KMS-11 (cell line): Measurements from ENCODE around the gene PKDCC.
"Not testable (repeated sequence)": the region's sequence is repeated elsewhere in the genome, so short reads cannot be mapped to it uniquely, and the experiment has no call there.

ENCODE experiments used
- H2AFZ ChIP-seq: fragments of 200-600 bp; sonication (generic); 2 replicates; pipeline ENCODE4 v1.6.1; 2016; ENCODE audit warnings: antibody characterized with exemption, mixed run types, low read depth
- H3K27ac ChIP-seq: fragments of 200-600 bp; sonication (generic); 2 replicates; pipeline ENCODE4 v1.6.1; 2016; ENCODE audit warnings: mild to moderate bottlenecking, mixed run types
- H3K27me3 ChIP-seq: fragments of 200-600 bp; sonication (generic); 2 replicates; pipeline ENCODE4 v1.6.1; 2017; ENCODE audit warnings: mild to moderate bottlenecking, low read depth, mixed run types, moderate library complexity; ENCODE audit not compliant: insufficient read depth
- H3K36me3 ChIP-seq: fragments of 200-600 bp; sonication (generic); 2 replicates; pipeline ENCODE4 v1.6.1; 2017; ENCODE audit warnings: mild to moderate bottlenecking, mixed run types; ENCODE audit not compliant: insufficient read depth
- H3K4me1 ChIP-seq: fragments of 200-600 bp; sonication (generic); 2 replicates; pipeline ENCODE4 v1.6.1; 2016; ENCODE audit warnings: mild to moderate bottlenecking, low read depth, mixed run types; ENCODE audit not compliant: poor library complexity, severe bottlenecking
- H3K4me2 ChIP-seq: fragments of 200-600 bp; sonication (generic); 2 replicates; pipeline ENCODE4 v1.7.0; 2016; ENCODE audit warnings: mild to moderate bottlenecking, mixed run types
- H3K4me3 ChIP-seq: fragments of 200-600 bp; sonication (generic); IDR thresholded peaks from 2 replicates; pipeline ENCODE4 v1.6.1; 2017; ENCODE audit warnings: low read depth, low read length, mixed read lengths; ENCODE audit not compliant: insufficient read depth
- H3K79me2 ChIP-seq: fragments of 200-600 bp; sonication (generic); 2 replicates; pipeline ENCODE4 v1.6.1; 2016; ENCODE audit warnings: low read depth, mixed run types; ENCODE audit not compliant: insufficient read depth
- H3K9ac ChIP-seq: fragments of 200-600 bp; sonication (generic); 2 replicates; pipeline ENCODE4 v1.6.1; 2016; ENCODE audit warnings: mild to moderate bottlenecking, mixed run types
- H4K20me1 ChIP-seq: fragments of 200-600 bp; sonication (generic); 2 replicates; pipeline ENCODE4 v1.6.1; 2016; ENCODE audit warnings: mild to moderate bottlenecking, mixed run types; ENCODE audit not compliant: insufficient read depth
- CTCF ChIP-seq: fragments of 200-600 bp; sonication (generic); conservative IDR thresholded peaks from 2 replicates; pipeline ENCODE4 v1.6.1; 2017; ENCODE audit warnings: low read depth, mild to moderate bottlenecking, antibody characterized with exemption, low read length, moderate library complexity, mixed read lengths

Gene PKDCC

GRCh38 chr2:42074661-42075060 lies 26.8 kb downstream of the PKDCC start:
- Histone ChIP-seq H3K4me3 (no peak overlapping the region), H3K27ac (no peak overlapping the region), H3K9ac (no peak overlapping the region), H3K36me3 (no peaks in the 10 kb centered on the region), H3K4me2 (no peak overlapping the region), H3K79me2 (no peaks in the 10 kb centered on the region), H3K27me3 (no peaks in the 10 kb centered on the region), H2AFZ (no peak overlapping the region), H4K20me1 (no peaks in the 10 kb centered on the region), H3K4me1 (no peaks in the 10 kb centered on the region)
- no peak for TF ChIP-seq CTCF

- H2AFZ ChIP-seq, result no peak overlapping the region
- H3K27me3 ChIP-seq, result no peaks in the 10 kb centered on the region
- H3K79me2 ChIP-seq, result no peaks in the 10 kb centered on the region
- H4K20me1 ChIP-seq, result no peaks in the 10 kb centered on the region
- no peak overlapping the region for H3K4me3 ChIP-seq
- no peaks in the 10 kb centered on the region for H3K4me1 ChIP-seq
- no peak overlapping the region for H3K4me2 ChIP-seq
- no peaks in the 10 kb centered on the region for H3K36me3 ChIP-seq
- no peak overlapping the region for H3K9ac ChIP-seq
- H3K27ac ChIP-seq, result no peak overlapping the region
- no peak for TF ChIP-seq CTCF
Measured at GRCh38 chr2:42076357-42077225, 28.8 kb downstream of the PKDCC start.

GRCh38 chr2:42077343-42077742 lies 29.5 kb downstream of the PKDCC start:
- Histone ChIP-seq H3K27ac (no peak overlapping the region), H3K36me3 (no peaks in the 10 kb centered on the region)
- no peak for TF ChIP-seq CTCF

GRCh38 chr2:42079737-42080287 lies 32.0 kb downstream of the PKDCC start:
- no peak overlapping the region for H3K27ac ChIP-seq
- no peak for TF ChIP-seq CTCF
- no peaks in the 10 kb centered on the region for H3K27me3 ChIP-seq
- no peaks in the 10 kb centered on the region for H4K20me1 ChIP-seq
- H3K4me2 ChIP-seq, result no peak overlapping the region
- H3K36me3 ChIP-seq, result no peaks in the 10 kb centered on the region
- no peaks in the 10 kb centered on the region for H3K79me2 ChIP-seq
- no peak overlapping the region for H2AFZ ChIP-seq
- no peak overlapping the region for H3K4me3 ChIP-seq
- H3K9ac ChIP-seq, result no peak overlapping the region
- no peaks in the 10 kb centered on the region for H3K4me1 ChIP-seq

More at GRCh38 chr2:42077343-42077742, 29.5 kb downstream of the PKDCC start:
- H3K4me2 ChIP-seq, result no peak overlapping the region
- no peak overlapping the region for H3K4me3 ChIP-seq
- H2AFZ ChIP-seq, result no peak overlapping the region
- no peaks in the 10 kb centered on the region for H3K27me3 ChIP-seq
- H3K79me2 ChIP-seq, result no peaks in the 10 kb centered on the region
- H4K20me1 ChIP-seq, result no peaks in the 10 kb centered on the region
- H3K4me1 ChIP-seq, result no peaks in the 10 kb centered on the region
- no peak overlapping the region for H3K9ac ChIP-seq

GRCh38 chr2:42081151-42081550 lies 33.3 kb downstream of the PKDCC start:
- H3K27me3 ChIP-seq, H3K36me3 ChIP-seq, H3K4me2 ChIP-seq, H2AFZ ChIP-seq, H3K9ac ChIP-seq, H3K4me3 ChIP-seq, H3K79me2 ChIP-seq, H3K27ac ChIP-seq, H4K20me1 ChIP-seq, H3K4me1 ChIP-seq: not testable (repeated sequence)
